PC-9 (cell line): ENCODE results near the gene CLEC7A.

Experiments used
- EZH2 ChIP-seq: fragments of 200-600 bp; sonication (generic); IDR thresholded peaks from 2 replicates; pipeline ENCODE4 v1.8.0; 2017; ENCODE audit warnings: antibody characterized with exemption, low read depth
- TF ChIP-seq, protein P1 (sequence below): fragments of 200-600 bp; sonication (generic); conservative IDR thresholded peaks from 2 replicates; pipeline ENCODE4 v1.6.1; 2017; ENCODE audit warnings: mixed run types, antibody characterized with exemption, mild to moderate bottlenecking, moderate library complexity

DNA sequence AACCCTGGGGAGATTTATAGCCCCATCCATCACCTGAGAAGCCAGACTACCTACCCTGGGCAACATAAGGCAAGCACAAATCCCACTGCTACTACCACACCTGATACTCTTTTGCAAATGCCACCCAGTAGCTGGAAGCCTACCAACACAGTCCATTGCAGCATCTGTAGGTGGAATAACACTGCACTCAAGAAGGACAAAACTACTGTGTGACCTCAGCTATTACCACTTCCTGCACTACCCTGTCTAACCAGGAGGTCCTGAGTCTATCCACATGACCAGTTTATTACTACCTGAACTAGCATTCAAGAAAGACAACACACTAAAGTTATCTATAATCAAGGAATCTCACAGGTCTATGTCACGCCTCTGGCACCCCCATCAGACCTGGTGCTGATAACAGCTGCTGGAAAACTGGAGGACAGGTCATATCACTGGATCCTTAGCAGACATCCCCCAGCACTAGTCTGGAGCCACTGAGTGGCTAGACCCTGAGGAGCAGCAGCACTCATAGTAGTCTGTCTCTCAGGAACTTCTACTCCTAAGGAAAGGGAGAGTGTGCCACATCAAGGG, 28.3 kb downstream of the CLEC7A start:
- TF ChIP-seq, protein P1, sequence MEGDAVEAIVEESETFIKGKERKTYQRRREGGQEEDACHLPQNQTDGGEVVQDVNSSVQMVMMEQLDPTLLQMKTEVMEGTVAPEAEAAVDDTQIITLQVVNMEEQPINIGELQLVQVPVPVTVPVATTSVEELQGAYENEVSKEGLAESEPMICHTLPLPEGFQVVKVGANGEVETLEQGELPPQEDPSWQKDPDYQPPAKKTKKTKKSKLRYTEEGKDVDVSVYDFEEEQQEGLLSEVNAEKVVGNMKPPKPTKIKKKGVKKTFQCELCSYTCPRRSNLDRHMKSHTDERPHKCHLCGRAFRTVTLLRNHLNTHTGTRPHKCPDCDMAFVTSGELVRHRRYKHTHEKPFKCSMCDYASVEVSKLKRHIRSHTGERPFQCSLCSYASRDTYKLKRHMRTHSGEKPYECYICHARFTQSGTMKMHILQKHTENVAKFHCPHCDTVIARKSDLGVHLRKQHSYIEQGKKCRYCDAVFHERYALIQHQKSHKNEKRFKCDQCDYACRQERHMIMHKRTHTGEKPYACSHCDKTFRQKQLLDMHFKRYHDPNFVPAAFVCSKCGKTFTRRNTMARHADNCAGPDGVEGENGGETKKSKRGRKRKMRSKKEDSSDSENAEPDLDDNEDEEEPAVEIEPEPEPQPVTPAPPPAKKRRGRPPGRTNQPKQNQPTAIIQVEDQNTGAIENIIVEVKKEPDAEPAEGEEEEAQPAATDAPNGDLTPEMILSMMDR: no peak
- no peak for TF ChIP-seq EZH2
